SKM-1 treated with dmso at 0.1 percent for 144 hours (cell line): Measurements from ENCODE around the gene PPP2R2B.
A peak's percentile ranks its signal among the peaks of the same experiment; 100 is the strongest.
"Not testable (repeated sequence)": the region's sequence is repeated elsewhere in the genome, so short reads cannot be mapped to it uniquely, and the experiment has no call there.

ENCODE experiments used
- DNase-seq: peaks from one replicate; lab custom pipeline; 2025; ENCODE audit not compliant: unreplicated experiment; lab: John Stamatoyannopoulos, UW

Gene PPP2R2B

GRCh38 chr5:146564007-146564762, 314.4 kb downstream of the PPP2R2B start:
- DNase-seq = no peak

- no peak for DNase-seq
Observed at GRCh38 chr5:146562461-146562860, 316.1 kb downstream of the PPP2R2B start.

GRCh38 chr5:146561711-146562110, 316.8 kb downstream of the PPP2R2B start:
- no peak for DNase-seq

- DNase-seq = no peak
Observed at GRCh38 chr5:146560205-146560812, 318.2 kb downstream of the PPP2R2B start.

GRCh38 chr5:146556884-146557283, 321.7 kb downstream of the PPP2R2B start:
- not testable (repeated sequence) for DNase-seq

GRCh38 chr5:146553446-146553845, 325.1 kb downstream of the PPP2R2B start:
- DNase-seq = no peak

DNA sequence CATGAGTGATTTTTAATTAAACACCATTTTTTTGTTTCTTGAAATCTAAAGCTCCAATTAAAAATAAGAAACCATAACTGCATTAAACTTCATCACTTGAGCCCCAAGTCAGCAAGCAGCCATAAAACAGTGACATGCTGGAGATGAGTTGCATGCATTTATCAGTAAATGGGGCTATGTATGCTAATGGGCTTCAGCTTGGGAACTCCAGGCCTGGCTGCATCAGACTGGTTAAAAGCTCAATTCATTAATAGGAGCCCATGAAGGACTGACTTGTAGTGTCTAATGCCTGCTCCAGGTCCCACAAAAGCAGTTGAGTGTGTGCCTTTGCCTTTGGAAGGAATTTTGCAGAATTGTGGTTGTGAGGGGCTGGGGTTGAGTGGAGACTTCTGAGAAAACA, 328.9 kb downstream of the PPP2R2B start:
- DNase-seq = no peak

DNA sequence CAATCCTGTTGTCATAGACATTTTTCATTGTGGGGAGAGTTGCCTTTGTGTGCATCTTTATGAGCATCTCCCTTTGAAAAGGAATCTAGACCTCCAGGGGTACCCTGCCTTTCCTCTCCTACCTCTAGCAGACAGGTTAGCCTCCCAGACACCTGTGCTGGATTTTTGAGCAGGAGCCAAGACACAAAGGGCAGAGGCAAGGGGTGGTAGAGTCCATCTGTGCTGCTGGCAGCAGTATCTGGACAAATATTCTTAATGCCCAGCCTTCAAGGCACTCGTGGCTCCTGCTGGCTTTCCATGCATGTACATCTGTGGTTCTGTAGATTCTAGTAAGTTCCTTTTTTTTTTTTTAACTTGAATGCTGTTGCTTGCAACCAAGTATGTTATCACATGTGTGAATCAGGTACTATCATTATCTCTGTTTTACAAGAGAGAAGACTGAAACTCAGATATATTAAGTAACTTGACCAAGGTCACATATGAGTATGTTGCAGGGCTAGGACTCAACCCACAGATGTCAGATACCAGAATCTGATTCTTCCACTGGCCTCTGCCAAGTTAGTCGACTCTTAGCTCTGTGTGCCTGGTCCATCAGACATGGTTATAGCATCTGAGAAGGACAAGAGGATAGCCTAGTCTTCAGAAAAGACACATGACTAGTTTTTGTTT, 329.6 kb downstream of the PPP2R2B start:
- no peak for DNase-seq

GRCh38 chr5:146544232-146544631, 334.3 kb downstream of the PPP2R2B start:
- DNase-seq = no peak

DNA sequence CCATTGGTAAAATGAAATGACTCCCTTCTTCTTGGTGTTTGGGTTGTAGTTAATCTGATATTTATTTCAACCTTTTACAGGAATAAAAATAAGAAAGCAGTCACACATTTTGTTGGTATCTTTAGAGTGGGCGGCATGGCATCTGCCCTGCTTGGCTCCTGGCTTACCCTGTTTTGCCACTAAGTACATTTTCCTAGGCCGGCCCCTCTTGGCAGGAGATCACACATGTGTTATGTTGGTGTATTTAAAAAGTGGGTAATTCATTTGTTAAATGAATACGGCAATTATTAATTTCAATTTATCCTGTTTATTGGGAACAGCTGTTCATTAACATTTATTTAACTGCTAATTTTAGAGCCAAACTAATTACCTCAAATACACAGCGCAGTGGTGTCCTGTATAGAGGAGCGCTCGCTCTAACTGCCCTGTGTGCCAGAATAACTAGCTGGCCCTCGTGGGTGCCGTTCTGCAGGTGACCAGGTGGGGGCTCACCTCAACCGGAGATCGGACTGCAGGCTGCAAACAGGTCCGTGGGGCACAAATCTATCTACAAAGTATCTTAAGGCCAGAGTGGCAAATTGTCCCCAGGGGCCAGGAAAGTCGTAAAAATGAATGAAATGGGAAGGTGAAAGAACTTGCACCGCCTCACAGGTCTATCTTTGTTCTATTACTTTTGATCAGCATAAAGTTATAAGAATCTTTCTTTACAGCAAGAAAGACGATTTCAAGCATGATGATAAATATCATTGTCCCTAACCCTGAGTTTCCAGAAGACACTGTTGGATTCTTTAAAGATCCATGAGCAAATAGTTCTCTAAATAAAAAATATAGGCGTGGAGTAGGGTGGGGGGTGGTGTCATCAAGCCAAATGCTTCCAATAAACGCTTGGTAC, 336.4 kb downstream of the PPP2R2B start:
- peak; percentile 53 for DNase-seq

GRCh38 chr5:146540414-146540813, 338.1 kb downstream of the PPP2R2B start:
- DNase-seq = no peak

DNA sequence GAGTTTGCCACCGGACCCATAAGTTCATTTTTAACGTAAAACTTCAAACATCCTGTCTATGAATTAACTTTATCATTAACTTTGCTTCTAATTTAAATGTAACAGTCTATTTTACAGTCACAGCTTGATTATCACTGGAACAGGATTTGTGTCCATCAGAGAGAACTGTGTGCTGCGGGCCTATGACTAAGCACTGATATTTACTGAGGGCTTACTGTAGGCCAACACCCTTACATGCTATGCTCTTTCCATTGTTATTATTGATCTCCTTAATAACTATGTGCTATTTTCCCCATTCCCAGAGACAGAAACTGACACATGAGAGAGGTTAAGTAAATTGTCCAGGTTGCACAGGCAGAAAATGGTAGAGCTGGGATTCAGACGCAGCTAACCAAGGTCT, 338.6 kb downstream of the PPP2R2B start:
- DNase-seq = no peak

- DNase-seq = no peak
Observed at GRCh38 chr5:146538432-146538831, 340.1 kb downstream of the PPP2R2B start.

GRCh38 chr5:146533882-146534281, 344.7 kb downstream of the PPP2R2B start:
- DNase-seq = no peak

DNA sequence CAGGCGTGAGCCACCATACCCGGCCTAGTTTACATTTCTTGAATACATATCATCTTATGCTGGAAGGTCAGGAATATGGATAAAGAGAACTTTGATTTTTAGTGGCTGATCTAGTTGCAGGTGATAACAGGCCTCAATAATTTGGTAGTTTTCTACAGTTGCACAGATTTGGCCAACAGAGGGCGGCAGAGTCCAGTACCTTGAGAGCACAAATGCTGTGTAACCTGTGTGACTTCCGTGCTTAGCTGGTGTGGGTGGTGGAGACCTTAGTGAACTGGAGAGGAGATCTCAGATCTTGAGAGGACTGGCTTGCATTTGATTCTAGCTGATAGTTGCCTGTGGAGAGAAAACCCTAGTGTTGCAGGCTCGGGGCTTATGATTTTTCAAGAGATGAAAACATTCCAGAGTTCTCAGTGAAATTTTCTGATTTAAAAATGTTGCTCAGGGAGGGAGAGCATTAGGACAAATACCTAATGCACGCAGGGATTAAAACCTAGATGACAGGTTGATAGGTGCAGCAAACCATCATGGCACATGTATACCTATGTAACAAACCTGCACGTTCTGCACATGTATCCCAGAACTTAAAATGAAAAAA, 345.2 kb downstream of the PPP2R2B start:
- DNase-seq = peak; percentile 56
